Activated gamma-delta T cell treated with Interleukin-2 at 50 U/mL for 16 hours (primary cell): Measurements from ENCODE around the gene PRDX2.
"Not testable (repeated sequence)": the region's sequence is repeated elsewhere in the genome, so short reads cannot be mapped to it uniquely, and the experiment has no call there.

Experiments used
- DNase-seq: peaks from one replicate; pipeline ENCODE4 v3.0.0-alpha.2; 2020

Gene PRDX2

DNA sequence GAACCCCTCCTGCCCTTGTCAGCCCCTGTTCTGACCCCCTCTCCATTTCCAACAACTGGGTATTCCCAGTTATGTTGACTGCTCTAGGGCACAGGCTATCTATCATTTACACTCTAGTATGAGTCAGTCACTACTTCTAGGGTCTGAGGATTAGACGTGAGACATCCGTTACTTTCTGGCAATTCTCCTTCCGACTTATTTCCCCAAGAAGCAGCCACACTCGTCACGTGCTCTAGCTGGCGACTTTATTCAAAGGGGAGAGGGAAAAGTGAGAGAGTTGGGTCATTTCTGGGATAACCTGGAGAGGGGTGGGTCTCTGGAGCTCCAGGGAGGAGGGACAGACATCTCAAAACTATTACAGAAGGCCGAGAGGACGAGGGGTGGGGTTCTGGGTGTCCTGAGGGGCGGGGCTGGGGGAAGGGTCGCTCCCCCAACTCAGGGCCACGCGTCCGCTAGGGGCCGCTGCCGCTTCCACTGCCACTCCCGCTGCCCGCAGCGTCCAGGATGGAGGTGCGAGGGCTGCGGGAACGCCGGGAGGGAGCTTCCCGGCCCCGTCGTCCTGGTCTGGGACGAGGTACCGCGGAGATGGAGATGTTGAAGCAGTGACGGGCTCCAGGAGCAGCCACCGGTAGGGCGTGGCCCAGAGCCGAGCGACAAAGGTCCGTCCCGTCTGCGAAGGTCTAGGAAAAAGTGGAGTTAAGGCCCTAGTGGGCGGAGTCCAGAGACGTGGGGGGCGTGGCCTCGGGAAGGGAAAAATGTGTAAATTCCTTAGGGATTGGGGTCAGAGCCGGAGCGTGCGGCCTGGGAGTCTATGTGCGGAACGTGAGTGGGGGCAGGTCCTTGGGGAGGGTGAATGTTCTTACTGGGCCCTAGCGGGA lies 23.9 kb upstream of the PRDX2 start:
- no peak for DNase-seq

DNA sequence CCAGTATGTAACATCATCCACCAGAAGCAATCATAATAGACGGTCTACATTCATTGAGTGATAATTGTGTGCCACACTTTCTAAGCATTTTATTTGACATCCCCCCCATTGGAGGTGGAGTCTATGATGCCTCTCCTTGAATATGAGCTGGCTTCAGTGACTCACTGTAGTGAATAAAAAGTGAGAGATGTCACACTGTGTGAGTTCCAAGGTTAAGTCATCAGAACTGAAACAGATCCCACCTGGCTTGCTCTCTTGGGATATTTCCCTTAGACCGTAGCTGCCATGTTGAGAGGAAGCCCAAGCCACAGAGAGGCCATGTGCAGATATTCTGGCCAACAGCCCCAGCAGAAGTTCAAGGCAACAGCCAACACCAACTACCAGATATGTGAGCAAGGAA lies 20.2 kb upstream of the PRDX2 start:
- no peak for DNase-seq

DNA sequence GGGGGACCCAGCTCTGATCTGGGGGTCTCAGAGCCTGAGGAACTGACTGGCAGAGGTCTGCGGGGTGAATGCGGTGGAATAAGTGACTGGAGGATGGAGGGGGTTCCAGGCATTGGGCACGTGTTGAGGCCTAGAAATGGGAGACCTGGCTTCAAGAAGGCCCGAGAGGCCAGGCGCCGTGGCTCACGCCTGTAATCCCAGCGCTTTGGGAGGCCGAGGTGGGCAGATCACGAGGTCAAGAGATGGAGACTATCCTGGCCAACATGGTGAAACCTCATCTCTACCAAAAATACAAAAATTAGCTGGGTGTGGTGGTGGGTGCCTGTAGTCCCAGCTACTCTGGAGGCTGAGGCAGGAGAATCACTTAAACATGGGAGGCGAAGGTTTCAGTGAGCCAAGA lies 16.2 kb upstream of the PRDX2 start:
- not testable (repeated sequence) for DNase-seq

DNA sequence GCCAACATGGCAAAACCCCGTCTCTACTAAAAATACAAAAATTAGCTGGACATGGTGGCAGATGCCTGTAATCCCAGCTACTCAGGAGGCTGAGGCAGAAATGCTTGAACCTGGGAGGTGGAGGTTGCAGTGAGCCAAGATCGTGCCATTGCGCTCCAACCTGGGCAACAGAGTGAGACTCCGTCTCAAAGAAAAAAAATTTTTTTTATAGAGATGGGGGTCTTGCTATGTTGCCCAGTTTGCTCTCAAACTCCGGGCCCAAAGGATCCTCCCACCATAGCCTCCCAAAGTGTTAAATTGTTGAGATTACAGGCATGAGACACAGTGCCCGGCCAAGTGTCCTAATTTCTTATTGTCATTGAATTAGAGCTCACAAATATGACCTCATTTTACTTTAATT lies 15.6 kb upstream of the PRDX2 start:
- not testable (repeated sequence) for DNase-seq

DNA sequence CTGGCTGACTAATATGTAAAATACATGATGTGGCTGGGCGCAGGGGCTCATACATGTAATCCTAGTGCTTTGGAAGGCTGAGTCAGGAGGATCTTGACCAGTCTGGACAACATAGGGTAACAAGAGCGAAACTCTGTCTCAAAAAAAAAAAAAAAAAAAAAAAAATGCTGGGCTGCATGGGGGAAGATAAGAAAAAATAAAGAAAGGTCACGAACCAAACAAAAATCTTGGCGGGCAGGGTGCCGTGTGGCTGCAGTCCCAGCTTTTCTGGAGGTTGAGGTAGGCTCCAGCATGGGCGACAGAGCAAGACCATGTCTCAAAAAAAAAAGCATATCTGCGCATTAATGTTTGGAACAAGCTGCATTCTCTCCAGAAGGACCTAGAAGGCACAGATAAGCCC lies 13.5 kb upstream of the PRDX2 start:
- DNase-seq: no peak

DNA sequence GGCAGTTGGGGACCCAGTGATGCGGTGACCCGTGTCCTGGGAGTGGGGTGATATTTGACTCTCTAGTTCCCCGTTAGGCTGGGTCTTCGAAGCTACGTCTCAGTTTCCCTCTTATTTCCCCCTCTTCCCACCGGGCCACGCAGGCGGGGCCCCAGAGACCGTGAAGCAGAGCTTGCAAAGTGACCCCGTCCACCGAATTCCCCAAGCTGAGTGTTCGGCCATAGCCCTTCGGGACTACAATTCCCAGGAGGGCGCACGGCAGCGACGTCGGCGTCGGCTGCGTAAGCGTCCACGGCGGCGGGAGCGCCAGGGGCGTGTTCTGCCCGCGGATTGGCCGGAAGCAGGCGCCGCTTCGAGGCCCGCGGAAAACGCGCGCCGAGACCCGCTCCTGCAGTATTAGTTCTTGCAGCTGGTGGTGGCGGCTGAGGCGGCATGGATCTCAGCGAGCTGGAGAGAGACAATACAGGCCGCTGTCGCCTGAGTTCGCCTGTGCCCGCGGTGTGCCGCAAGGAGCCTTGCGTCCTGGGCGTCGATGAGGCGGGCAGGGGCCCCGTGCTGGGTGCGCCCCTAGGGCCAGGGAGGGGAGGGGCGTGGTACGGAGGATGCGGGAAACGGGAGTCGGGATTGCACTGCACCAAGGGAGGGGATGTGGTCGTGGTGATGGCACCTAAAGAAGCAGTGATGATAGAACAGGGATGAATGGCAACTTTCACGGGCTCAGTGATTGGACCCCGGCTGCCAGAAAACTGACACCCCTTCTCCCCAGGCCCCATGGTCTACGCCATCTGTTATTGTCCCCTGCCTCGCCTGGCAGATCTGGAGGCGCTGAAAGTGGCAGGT lies 4.9 kb upstream of the PRDX2 start, which contains the start of gene RNASEH2A:
RNASEH2A (plus strand) TSS at position 343 of the 840 bp plus-strand sequence; CDS start at position 433, 90 bp downstream.
- peak; percentile 82 for DNase-seq

DNA sequence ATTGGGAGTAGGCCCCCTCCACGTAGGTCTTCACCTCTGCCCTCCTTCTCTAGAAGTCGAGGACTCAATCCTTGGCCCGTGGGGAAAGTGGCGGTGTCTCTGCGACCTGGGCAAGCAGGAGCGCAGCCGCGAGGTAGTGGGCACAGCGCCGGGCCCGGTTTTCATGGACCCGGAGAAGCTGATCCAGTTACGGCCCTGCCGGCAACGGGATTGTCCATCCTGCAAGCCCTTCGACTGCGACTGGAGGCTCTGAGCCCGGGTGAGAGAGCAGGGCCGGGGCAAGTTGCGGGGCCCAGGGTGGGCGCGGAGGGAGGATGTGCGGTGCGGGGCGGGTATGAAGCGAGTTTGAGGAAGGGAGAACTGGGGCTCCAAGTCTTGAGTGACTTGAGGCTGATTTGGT lies 2.5 kb upstream of the PRDX2 start:
- DNase-seq: no peak

DNA sequence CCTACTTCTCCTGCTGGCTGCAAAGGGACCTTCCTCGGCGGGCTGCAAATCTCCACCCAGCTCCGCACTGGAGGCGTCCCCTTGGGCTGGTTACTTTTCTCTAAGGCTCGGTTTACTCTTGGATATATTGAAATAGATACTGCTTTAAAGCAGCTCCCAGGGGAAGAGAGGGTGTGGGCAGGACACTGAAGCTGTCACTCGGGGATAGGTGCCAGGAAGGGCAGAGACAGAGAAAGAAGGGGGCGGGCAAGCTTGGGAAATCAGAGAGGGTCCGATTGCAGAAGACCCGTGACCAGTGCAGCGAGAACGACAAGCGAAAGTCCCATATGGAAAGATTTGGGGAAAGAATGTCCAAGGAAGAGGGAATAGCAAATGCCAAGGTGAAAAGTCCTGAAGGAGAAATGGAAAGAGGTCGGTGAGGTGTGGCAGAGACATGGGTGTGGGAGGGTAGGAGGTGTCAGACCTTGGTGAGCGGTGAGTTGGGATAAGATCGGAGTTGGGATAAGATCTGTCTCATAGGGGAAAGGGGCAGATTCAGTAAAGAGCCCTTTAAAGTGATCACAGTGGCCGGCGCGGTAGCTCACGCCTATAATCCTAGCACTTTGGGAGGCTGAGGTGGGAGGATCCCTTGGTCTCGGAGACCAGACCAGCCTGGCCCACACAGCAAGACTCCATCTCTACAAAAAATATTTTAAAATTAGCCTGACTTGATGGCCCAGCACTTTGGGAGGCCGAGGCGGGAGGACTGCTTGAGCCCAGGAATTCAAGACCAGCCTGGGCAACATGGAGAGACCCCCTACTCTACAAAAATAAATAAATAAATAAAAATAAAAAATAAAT lies 887 bp upstream of the PRDX2 start:
- DNase-seq: no peak

DNA sequence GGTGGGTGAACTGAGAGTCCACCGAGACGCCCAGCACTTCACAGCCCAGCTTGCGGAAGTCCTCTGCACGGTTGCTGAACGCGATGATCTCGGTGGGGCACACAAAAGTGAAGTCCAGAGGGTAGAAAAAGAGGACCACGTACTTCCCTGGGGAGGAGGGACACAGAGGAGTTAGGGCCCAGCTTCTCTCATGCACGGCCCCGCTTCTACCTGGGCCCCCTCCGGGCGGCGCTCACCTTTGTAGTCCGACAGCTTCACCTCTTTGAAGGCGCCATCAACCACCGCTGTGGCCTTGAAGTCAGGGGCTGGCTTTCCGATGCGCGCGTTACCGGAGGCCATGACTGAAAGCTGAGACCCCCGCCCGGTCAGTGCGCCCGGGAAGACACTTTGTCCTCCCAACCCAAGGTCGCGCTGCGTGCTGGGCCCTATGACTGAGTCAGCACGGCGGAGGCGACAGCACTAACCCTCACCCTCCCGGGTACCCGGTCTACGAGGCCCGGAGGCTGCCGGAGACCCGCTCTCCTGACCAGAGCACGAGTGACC lies 606 bp downstream of the PRDX2 start:
- DNase-seq: no peak

DNA sequence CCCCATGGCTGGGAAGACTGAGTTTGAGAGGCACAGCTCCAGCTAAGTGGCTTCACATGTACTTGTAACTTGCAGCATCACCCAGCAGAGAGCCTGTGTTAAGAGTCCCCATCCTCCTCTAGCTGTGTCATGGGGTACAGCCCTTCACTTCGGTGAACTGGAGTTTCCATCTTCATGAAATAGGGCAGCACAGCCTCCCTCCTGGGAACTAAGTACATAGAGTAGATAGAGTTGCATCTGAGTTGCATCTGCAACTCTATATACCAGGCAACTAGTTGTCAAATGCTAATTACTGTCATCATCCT lies 1.2 kb downstream of the PRDX2 start:
- no peak for DNase-seq

DNA sequence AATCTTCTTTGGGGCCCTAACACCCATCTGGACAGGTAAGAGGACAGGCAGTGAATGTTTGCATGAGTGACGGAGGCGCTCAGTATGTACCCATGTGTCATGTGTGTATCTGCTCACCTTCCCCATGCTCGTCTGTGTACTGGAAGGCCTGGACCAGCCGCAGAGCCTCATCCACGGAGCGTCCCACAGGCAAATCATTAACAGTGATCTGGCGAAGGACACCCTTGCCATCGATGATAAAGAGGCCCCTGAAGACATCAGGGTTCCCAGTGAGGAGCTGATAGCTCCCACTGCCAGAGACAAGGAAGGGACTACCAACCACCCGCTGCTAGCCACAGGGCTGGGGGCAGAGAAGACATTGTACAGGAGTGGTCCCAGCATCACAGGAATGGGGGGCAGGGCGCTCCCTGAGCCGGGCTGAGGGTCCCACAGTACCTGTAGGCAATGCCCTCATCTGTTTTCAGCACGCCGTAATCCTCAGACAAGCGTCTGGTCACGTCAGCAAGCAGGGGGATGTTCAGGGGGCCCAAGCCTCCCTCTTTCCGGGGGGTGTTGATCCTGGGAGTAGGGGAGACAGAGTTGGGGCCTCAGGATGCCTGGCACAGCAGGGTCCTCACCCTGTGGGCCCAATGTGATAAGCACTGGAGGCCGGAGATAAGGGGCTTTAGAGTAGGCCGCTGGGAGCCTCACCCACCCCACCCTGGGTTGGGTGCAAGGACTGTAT lies 1.7 kb downstream of the PRDX2 start:
- no peak for DNase-seq

DNA sequence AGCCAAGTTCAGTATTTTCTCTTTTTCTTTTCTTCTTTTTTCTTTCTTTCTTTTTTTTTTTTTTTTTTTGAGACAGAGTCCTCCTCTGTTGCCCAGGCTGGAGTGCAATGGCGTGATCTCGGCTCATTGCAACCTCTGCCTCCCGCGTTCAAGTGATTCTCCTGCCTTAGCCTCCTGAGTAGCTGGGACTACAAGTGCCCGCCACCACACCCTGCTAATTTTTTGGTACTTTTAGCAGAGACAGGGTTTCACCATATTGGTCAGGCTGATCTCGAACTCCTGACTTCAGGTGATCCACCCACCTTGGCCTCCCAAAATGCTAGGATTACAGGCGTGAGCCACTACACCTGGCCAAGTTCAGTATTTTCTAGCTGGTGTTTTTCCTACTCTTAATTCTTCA lies 4.0 kb downstream of the PRDX2 start:
- not testable (repeated sequence) for DNase-seq

DNA sequence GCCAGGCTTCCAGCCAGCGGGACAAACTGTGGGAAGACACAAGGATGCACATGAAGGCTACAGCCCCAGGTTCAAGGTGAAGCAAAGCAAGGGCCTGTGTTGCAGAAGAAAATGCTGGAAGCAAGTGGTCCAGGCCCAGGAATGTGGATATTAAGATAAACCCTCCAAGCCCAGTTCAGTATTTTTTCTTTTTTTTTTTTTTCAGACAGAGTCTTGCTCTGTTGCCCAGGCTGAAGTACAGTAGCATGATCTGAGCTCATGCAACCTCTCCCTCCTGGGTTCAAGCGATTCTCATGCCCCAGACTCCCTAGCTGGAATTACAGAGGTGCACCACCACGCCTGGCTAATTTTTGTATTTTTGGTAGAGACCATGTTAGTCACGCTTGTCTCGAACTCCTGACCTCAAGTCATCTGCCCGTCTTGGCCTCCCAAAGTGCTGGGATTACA lies 4.4 kb downstream of the PRDX2 start:
- no peak for DNase-seq

DNA sequence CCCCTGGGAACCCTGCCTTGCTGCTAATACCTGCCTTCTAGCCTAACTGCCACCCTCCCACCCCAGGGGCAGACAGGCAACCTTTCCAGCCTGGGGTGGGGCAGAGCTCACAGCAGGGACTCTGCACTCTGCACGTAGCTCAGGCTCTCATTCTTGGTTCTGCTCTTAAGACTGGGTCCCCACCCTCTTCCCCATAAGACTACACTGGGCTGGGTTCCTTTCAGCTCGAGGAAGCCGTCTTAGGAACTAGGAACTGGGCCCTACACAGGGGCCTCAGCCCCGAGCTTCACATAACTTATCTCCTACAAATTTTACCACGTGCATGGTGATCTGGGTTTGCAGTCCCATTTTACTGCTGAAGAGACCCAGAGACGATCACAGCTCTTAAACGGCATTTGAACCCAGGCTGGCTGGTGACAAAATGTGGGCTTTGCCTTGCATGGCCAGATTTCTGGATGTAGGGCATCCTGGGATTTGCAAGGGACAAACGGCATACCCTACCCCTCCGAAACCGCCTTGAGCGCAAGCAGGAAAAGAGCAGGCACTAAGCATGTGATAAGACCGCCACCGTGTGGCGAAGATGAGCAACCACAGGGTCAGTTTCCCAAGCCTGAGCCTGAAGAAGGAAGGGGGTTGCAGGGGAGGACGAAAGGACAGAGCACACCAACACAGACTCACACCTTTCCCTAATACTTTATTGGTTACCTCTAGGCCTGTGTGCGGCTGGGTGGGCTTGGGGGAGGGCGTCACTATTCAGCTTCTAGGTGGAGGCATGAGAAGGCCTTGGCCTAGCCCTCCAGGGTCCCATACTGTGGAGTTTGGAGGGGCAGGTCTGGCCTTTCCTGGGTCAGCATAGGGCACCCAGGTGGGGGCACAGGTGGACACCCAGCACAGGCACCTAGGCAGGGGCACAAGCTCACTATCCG lies 5.2 kb downstream of the PRDX2 start:
- DNase-seq: peak; percentile 74

DNA sequence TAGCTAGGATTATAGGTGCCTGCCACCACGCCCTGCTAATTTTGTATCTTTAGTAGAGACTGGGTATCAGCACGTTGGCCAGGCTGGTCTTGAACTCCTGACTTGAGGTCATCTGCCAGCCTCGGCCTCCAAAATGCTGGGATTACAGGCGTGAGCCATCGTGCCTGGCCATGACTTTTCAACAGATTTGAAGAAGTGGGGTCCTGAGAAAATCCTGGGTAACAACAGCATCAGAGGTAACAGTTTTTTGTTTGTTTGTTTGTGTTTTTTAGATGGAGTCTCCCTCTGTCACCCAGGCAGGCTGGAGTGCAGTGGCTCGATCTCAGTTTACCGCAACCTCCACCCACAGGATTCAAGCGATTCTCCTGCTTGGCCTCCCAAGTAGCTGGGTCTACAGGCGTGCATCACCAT lies 6.6 kb downstream of the PRDX2 start:
- DNase-seq: no peak

DNA sequence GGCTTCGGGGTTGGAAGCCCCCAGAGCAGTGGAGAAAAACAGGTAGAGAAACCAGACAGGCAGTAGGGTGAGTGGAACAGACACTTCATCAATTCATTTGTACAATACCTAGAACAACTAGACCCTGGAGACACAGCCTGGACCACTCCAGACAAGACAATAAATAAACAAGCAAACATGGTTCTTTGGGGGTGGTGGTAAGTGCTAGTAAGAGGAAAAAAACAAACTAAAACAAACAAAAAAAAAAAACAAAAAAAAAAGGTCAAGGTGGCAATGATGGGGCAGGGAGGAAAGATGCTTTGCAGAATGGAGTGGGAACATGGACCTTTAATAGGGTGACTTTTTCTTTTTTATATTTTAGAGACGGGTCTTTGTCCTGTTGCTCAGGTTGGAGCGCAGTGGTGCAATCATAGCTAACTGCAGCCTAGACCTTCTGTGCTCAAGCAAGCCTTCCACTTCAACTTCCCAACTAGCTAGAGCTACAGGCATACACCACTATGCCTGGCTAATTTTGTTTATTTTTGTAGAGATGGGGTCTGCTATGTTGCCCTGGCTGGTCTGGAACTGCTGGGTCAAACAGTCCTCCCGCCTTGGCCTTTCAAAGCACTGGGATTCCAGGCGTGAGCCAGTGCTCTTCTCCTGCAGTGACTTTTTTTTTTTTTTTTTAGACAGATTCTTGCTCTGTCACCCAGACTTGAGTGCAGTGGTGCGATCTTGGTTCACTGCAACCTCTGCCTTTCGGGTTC lies 7.2 kb downstream of the PRDX2 start:
- DNase-seq: no peak

DNA sequence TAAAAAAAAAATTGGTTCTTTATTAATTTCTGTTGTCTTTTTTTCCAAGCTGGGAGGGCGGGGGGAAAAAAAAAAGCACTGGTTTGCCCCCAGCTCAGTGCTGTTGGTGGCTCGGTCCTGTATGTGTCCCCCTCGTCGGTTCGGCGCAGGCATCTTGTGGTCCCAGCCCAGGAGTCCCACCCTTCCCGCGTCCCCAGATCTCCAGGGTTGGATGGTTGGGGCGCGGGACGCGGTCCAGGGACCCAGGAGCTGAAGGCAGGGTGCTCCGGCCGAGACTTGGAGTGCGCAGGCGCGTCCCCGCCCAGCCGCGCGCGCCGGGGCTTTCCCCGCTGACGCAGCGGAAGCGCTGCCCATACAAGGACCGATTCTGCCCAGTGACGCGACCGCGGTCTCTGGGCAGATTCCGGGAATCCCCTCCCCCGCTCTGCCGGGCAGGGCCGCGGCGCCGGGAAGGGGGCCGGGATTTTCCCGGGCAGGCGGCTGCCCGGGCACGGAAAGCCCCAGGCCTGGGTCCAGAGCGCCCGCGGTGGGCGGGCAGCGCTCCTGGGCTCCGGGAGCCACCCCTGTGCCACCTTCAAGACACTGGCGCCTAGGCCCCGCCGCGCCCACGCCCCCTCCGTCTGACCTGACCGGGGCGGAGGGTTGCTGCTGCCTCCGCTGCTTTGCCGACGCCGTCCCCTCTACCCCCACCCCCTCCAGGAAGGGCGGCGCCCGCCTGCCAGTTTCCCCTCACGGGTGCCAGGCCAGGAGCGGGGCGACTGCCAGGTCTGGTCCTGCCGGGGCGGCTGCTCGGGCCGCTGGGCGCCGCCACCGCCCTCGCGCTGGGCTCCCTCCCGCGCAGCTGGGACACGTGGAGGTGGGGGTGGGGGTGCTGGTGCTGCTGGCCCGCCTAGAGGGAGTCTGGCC lies 8.1 kb downstream of the PRDX2 start:
- peak; percentile 89 for DNase-seq

DNA sequence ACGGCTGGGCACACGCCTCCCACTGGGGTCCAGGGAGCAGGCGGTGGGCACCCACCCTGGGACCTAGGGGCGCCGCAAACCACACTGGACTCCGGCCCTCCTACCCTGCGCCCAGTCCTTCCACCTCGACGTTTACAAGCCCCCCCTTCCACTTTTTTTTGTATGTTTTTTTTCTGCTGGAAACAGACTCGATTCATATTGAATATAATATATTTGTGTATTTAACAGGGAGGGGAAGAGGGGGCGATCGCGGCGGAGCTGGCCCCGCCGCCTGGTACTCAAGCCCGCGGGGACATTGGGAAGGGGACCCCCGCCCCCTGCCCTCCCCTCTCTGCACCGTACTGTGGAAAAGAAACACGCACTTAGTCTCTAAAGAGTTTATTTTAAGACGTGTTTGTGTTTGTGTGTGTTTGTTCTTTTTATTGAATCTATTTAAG lies 8.7 kb downstream of the PRDX2 start:
- no peak for DNase-seq
